ENCODE data around the gene SLC8B1. TPM values are rescaled to one million over a fixed set of nuclear protein-coding genes. Genes with fewer than 3 reads are reported as not detected.

SLC8B1 gene
- polyA plus RNA-seq, 1 donor (not counting 4 experiments of a cell fraction or from before 2014, with no cell fraction given): 8.0 TPM

DNA sequence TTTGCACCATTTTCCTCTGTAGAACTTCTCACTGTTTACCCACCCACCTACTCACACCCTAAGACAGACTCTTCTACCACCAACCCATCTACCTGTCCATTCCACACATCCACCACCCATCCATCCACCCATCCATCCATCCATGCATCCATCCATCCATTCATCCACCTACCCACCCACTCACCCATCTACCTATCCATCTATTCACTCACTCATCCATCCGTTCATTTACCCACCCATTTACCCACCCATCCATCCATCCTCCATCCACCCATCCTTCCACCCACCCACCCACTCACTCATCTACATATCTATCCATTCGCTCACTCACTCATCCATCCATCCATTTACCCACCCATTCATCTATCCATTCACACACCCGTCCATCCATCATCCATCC lies 38.5 kb upstream of the SLC8B1 start:
- no peak for DNase-seq (ENCODE audit: low read depth, low spot score)
- TF ChIP-seq EZH2 (IDR thresholded peaks at IDR 0.05; ENCODE audit: low read length): no peak
- TF ChIP-seq, protein P1, sequence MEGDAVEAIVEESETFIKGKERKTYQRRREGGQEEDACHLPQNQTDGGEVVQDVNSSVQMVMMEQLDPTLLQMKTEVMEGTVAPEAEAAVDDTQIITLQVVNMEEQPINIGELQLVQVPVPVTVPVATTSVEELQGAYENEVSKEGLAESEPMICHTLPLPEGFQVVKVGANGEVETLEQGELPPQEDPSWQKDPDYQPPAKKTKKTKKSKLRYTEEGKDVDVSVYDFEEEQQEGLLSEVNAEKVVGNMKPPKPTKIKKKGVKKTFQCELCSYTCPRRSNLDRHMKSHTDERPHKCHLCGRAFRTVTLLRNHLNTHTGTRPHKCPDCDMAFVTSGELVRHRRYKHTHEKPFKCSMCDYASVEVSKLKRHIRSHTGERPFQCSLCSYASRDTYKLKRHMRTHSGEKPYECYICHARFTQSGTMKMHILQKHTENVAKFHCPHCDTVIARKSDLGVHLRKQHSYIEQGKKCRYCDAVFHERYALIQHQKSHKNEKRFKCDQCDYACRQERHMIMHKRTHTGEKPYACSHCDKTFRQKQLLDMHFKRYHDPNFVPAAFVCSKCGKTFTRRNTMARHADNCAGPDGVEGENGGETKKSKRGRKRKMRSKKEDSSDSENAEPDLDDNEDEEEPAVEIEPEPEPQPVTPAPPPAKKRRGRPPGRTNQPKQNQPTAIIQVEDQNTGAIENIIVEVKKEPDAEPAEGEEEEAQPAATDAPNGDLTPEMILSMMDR (optimal IDR thresholded peaks at IDR 0.05 in 1 of 3, IDR thresholded peaks at IDR 0.05 in 1 of 3, conservative IDR thresholded peaks at IDR 0.05 in 1 of 3; ENCODE audit: extremely low read depth in 1 of 3, insufficient read depth in 2 of 3, low read length in 3 of 3): no peak
- H3K27me3 ChIP-seq (ENCODE audit: control insufficient read depth, extremely low read depth, insufficient read depth, low read length): no peaks in the 10 kb centered on the region
- H3K9me3 ChIP-seq (ENCODE audit: control insufficient read depth, low read depth, low read length): no peaks in the 10 kb centered on the region
- no peaks in the 10 kb centered on the region for H3K9me1 ChIP-seq (ENCODE audit: control insufficient read depth, extremely low read depth, insufficient read depth, low read length)
- H3K9ac ChIP-seq (ENCODE audit: control insufficient read depth, extremely low read depth, insufficient read depth, low read length): no peak overlapping the region
- H3K27ac ChIP-seq (ENCODE audit: control insufficient read depth, insufficient read depth, low read length): no peak overlapping the region
- no peaks in the 10 kb centered on the region for H3K4me1 ChIP-seq (ENCODE audit: control insufficient read depth, extremely low read depth, insufficient read depth, low read length)
- H4K20me1 ChIP-seq (ENCODE audit: control insufficient read depth, extremely low read depth, insufficient read depth, low read length): no peaks in the 10 kb centered on the region
- H3K4me2 ChIP-seq (ENCODE audit: control insufficient read depth, extremely low read depth, insufficient read depth, low read depth, low read length): no peak overlapping the region
- no peak overlapping the region for H2AFZ ChIP-seq (ENCODE audit: control insufficient read depth, low read length)
- H3K79me2 ChIP-seq (ENCODE audit: control insufficient read depth, insufficient read depth, low read length): no peaks in the 10 kb centered on the region
- H3K36me3 ChIP-seq (ENCODE audit: control insufficient read depth in 2 of 2, extremely low read depth in 1 of 2, insufficient read depth in 2 of 2, low read length in 2 of 2): peaks cover 11 to 14% of the 10 kb centered on the region in 2 experiments
- no peak overlapping the region for H3K4me3 ChIP-seq (ENCODE audit: control insufficient read depth in 2 of 3, extremely low read depth in 1 of 3, insufficient read depth in 2 of 3, low read depth in 1 of 3, low read length in 3 of 3)
- dilution Hi-C loops (cut with MboI; ENCODE audit: extremely low pct_ligation_motif_present, low sequenced_read_pairs): no loop called here
- no peak for FAIRE-seq

DNA sequence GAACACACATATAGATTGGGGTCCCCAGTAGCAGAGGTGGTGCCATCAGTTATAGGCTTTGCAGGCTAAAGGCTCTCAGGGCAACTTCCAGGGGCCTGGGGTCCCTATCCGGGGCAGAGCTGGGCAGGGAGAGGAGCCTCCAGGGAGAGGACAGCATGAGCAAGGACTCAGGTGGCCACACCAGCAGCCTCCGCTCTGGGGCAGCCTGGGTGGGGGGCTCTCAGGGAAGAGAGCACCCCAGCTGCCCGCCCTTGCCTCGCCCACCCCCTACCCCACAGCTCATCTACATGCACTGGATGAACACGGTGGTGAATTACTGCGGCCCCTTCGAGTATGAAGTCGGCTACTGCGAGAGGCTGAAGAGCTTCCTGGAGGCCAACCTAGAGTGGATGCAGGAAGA lies 37.5 kb upstream of the SLC8B1 start:
- Histone ChIP-seq H3K27me3 (ENCODE audit: control insufficient read depth, extremely low read depth, insufficient read depth, low read length) (no peaks in the 10 kb centered on the region), H2AFZ (ENCODE audit: control insufficient read depth, low read length) (no peak overlapping the region), H3K9me1 (ENCODE audit: control insufficient read depth, extremely low read depth, insufficient read depth, low read length) (no peaks in the 10 kb centered on the region), H3K79me2 (ENCODE audit: control insufficient read depth, insufficient read depth, low read length) (no peaks in the 10 kb centered on the region), H3K36me3 (ENCODE audit: control insufficient read depth in 2 of 2, extremely low read depth in 1 of 2, insufficient read depth in 2 of 2, low read length in 2 of 2) (peaks cover 13 to 14% of the 10 kb centered on the region in 2 experiments), H3K27ac (ENCODE audit: control insufficient read depth, insufficient read depth, low read length) (no peak overlapping the region), H3K4me2 (ENCODE audit: control insufficient read depth, extremely low read depth, insufficient read depth, low read depth, low read length) (no peak overlapping the region), H3K9me3 (ENCODE audit: control insufficient read depth, low read depth, low read length) (no peaks in the 10 kb centered on the region), H3K4me3 (ENCODE audit: control insufficient read depth in 2 of 3, extremely low read depth in 1 of 3, insufficient read depth in 2 of 3, low read depth in 1 of 3, low read length in 3 of 3) (no peak overlapping the region), H3K4me1 (ENCODE audit: control insufficient read depth, extremely low read depth, insufficient read depth, low read length) (no peaks in the 10 kb centered on the region), H3K9ac (ENCODE audit: control insufficient read depth, extremely low read depth, insufficient read depth, low read length) (no peak overlapping the region), H4K20me1 (ENCODE audit: control insufficient read depth, extremely low read depth, insufficient read depth, low read length) (no peaks in the 10 kb centered on the region)
- dilution Hi-C loops (cut with MboI; ENCODE audit: extremely low pct_ligation_motif_present, low sequenced_read_pairs): no loop called here
- DNase-seq (ENCODE audit: low read depth, low spot score): no peak
- TF ChIP-seq, protein P1 (optimal IDR thresholded peaks at IDR 0.05 in 1 of 3, IDR thresholded peaks at IDR 0.05 in 1 of 3, conservative IDR thresholded peaks at IDR 0.05 in 1 of 3; ENCODE audit: extremely low read depth in 1 of 3, insufficient read depth in 2 of 3, low read length in 3 of 3): no peak
- TF ChIP-seq EZH2 (IDR thresholded peaks at IDR 0.05; ENCODE audit: low read length): no peak
- no peak for FAIRE-seq

Data from keratinocyte (primary cell).